IPS-20b (cell line): ENCODE data around the gene ZNFX1.
"Not testable (repeated sequence)": the region's sequence is repeated elsewhere in the genome, so short reads cannot be mapped to it uniquely, and the experiment has no call there.

Experiments
- H3K27ac ChIP-seq: one replicate; pipeline ENCODE4 v1.5.1; 2013; ENCODE audit warnings: low read length
- H3K27me3 ChIP-seq: 2 replicates; pipeline ENCODE4 v1.6.1; 2013; ENCODE audit warnings: mild to moderate bottlenecking, low read length, inconsistent platforms; ENCODE audit not compliant: insufficient read depth
- H3K36me3 ChIP-seq: 2 replicates; pipeline ENCODE4 v1.6.1; 2013; ENCODE audit warnings: low read depth, mild to moderate bottlenecking, inconsistent platforms, low read length, moderate library complexity; ENCODE audit not compliant: insufficient read depth
- H3K4me1 ChIP-seq: 2 replicates; pipeline ENCODE4 v1.6.1; 2013; ENCODE audit warnings: mild to moderate bottlenecking, control low read depth, inconsistent platforms, low read length, moderate library complexity; ENCODE audit not compliant: insufficient read depth
- H3K4me3 ChIP-seq: 2 replicates; pipeline ENCODE4 v1.5.1; 2013; ENCODE audit warnings: mild to moderate bottlenecking, low read length, inconsistent platforms
- H3K9ac ChIP-seq: 2 replicates; pipeline ENCODE4 v1.6.1; 2013; ENCODE audit warnings: low read depth, mild to moderate bottlenecking, inconsistent platforms, low read length, moderate library complexity
- H3K9me3 ChIP-seq: 2 replicates; pipeline ENCODE4 v1.6.1; 2013; ENCODE audit warnings: mild to moderate bottlenecking, low read depth, low read length, inconsistent platforms; ENCODE audit not compliant: insufficient read depth

The ZNFX1 gene

DNA sequence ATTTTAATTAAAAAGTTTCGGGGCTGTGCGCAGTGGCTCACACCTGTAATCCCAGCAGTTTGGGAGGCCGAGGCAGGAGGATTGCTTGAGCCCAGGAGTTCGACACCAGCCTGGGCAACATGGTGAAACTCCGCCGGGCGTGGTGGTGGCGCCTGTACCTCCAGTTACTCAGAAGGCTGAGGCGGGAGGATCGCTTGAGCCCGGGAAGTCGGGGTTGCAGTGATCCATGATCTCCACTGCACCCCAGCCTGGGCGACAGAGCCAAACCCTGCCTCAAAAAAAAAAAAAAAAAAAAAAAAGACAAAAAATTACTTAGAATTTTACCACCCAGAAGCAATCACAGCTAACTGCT is 59.1 kb downstream of the ZNFX1 start:
- Histone ChIP-seq H3K27ac (peak overlapping the region; percentile 39), H3K4me3 (peak overlapping the region; percentile 93)

GRCh38 chr20:49216991-49217578 is 60.8 kb downstream of the ZNFX1 start:
- Histone ChIP-seq H3K4me1 (peaks cover 5% of the 10 kb centered on the region; the same call in 1 of the 2 replicates), H3K9ac (peak overlapping the region; percentile 45; the same call in 1 of the 2 replicates), H3K27me3 (no peaks in the 10 kb centered on the region), H3K27ac (no peak overlapping the region), H3K36me3 (peaks cover 10% of the 10 kb centered on the region), H3K9me3 (no peaks in the 10 kb centered on the region), H3K4me3 (peak overlapping the region; percentile 34; the same call in 1 of the 2 replicates)

More for the DNA sequence above, 59.1 kb downstream of the ZNFX1 start:
- H3K36me3 ChIP-seq: peaks cover 23% of the 10 kb centered on the region
- H3K27me3 ChIP-seq, H3K4me1 ChIP-seq, H3K9me3 ChIP-seq: not testable (repeated sequence)
- peak overlapping the region; percentile 32; the same call in 1 of the 2 replicates for H3K9ac ChIP-seq

- Histone ChIP-seq H3K36me3 (no peaks in the 10 kb centered on the region), H3K4me3 (no peak overlapping the region), H3K9ac (no peak overlapping the region), H3K27ac (no peak overlapping the region), H3K9me3 (peaks cover 3% of the 10 kb centered on the region), H3K27me3 (no peaks in the 10 kb centered on the region), H3K4me1 (peaks cover 5% of the 10 kb centered on the region; the same call in 1 of the 2 replicates)
Observed at GRCh38 chr20:49215232-49215631, 62.6 kb downstream of the ZNFX1 start.

DNA sequence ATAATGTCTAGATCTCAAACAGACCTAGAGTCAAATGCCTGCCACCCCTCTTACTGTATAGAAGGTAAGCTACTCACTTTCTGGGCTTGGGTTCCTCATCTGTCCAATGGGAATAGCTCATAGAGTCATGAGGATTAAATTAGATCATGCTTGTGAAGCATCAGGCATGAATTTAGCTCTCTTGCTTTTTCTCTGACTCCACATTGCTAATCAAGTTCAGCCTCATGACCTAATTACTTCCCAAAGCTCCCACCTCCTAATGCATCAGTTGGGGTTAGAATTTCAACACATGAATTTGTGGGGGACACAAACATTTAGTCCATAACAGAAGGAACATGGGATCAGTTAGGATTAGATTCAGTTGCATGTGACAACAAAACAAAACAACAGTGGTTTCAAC is 63.3 kb downstream of the ZNFX1 start:
- Histone ChIP-seq H3K27ac (no peak overlapping the region), H3K4me1 (peaks cover 5% of the 10 kb centered on the region; the same call in 1 of the 2 replicates), H3K9me3 (peaks cover 6% of the 10 kb centered on the region), H3K36me3 (no peaks in the 10 kb centered on the region), H3K4me3 (no peak overlapping the region), H3K27me3 (no peaks in the 10 kb centered on the region), H3K9ac (no peak overlapping the region)

DNA sequence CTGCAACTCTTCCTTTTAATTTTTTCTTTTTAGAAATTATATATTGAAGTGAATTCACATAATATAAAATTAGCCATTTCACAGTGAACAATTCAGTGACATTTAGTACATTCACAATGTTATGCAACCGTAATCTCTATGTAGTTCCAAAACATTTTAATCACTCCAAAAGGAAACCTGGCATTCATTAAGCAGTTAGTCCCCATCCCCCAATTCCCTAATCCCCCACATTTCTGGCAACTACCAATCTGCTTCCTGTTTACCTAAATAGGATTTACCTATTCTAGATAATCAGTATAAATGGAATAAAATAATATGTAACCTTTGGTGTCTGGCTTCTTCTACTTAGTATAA is 67.1 kb downstream of the ZNFX1 start:
- Histone ChIP-seq H3K9ac (no peak overlapping the region), H3K36me3 (no peaks in the 10 kb centered on the region), H3K27me3 (no peaks in the 10 kb centered on the region), H3K27ac (no peak overlapping the region), H3K4me3 (no peak overlapping the region), H3K4me1 (no peaks in the 10 kb centered on the region), H3K9me3 (peaks cover 6% of the 10 kb centered on the region)

DNA sequence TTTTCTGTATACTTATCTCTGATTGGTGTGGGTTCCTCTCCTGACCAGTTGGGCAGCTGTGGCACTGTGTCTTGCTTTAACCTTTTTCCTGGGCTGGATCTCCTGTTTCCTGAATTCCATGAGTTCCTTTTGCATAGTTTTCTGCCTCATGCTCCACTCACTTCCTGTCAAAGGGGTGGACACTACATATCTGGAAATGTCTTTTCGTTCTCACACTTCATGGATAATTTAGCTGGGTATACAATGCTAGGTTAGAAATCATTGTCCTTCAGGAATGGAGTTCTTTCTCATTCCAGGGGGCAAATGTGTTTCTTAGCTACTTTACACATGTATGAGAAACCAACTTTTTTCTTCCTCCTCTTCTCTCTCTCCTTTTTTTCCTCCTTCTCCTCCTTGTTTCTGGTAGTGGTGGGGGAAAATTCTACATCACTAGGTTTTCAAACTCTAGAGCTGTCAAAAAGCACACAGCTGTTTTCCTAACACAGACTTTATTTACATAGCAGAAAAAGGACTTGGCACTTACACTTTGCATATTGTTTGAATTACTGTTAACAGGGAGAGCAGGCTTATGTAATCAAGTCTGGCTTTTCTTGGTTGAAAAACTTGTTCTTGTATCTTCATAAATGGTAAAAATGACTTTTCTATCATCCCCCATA is 67.6 kb downstream of the ZNFX1 start:
- H3K4me1 ChIP-seq: no peaks in the 10 kb centered on the region
- H3K27me3 ChIP-seq: no peaks in the 10 kb centered on the region
- peaks cover 6% of the 10 kb centered on the region for H3K9me3 ChIP-seq
- no peaks in the 10 kb centered on the region for H3K36me3 ChIP-seq
- H3K27ac ChIP-seq: no peak overlapping the region
- no peak overlapping the region for H3K9ac ChIP-seq
- H3K4me3 ChIP-seq: no peak overlapping the region

DNA sequence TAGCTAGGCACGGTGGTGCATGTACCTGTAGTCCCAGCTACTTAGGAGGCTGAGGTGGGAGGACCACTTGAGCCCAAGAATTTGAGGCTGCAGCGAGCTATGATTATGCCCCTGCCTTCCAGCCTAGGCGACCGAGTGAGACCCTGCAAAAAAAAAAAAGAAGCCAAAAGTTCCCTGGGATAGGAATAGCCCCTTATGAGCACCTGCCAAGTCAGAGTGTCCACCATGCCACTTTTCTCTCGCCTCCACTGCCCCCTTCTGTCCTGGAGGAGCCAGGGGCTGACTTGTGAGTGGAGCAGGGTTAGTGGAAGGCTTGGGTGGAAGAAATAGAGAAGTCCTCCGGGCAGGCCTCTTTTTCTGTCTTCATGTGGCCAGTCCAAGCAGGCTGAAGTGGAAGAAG is 70.8 kb downstream of the ZNFX1 start:
- Histone ChIP-seq H3K27me3 (no peaks in the 10 kb centered on the region), H3K27ac (no peak overlapping the region), H3K9ac (no peak overlapping the region), H3K4me1 (no peaks in the 10 kb centered on the region), H3K36me3 (no peaks in the 10 kb centered on the region), H3K9me3 (peaks cover 6% of the 10 kb centered on the region), H3K4me3 (no peak overlapping the region)

- H3K4me3 ChIP-seq: no peak overlapping the region
- H3K9ac ChIP-seq: no peak overlapping the region
- no peaks in the 10 kb centered on the region for H3K9me3 ChIP-seq
- no peaks in the 10 kb centered on the region for H3K4me1 ChIP-seq
- H3K36me3 ChIP-seq: no peaks in the 10 kb centered on the region
- H3K27me3 ChIP-seq: no peaks in the 10 kb centered on the region
- H3K27ac ChIP-seq: no peak overlapping the region
Observed at GRCh38 chr20:49203746-49204145, 74.1 kb downstream of the ZNFX1 start.

GRCh38 chr20:49203011-49203410 is 74.8 kb downstream of the ZNFX1 start:
- no peaks in the 10 kb centered on the region for H3K36me3 ChIP-seq
- H3K4me1 ChIP-seq: no peaks in the 10 kb centered on the region
- H3K9me3 ChIP-seq: no peaks in the 10 kb centered on the region
- H3K9ac ChIP-seq: no peak overlapping the region
- no peaks in the 10 kb centered on the region for H3K27me3 ChIP-seq
- H3K27ac ChIP-seq: no peak overlapping the region
- no peak overlapping the region for H3K4me3 ChIP-seq

DNA sequence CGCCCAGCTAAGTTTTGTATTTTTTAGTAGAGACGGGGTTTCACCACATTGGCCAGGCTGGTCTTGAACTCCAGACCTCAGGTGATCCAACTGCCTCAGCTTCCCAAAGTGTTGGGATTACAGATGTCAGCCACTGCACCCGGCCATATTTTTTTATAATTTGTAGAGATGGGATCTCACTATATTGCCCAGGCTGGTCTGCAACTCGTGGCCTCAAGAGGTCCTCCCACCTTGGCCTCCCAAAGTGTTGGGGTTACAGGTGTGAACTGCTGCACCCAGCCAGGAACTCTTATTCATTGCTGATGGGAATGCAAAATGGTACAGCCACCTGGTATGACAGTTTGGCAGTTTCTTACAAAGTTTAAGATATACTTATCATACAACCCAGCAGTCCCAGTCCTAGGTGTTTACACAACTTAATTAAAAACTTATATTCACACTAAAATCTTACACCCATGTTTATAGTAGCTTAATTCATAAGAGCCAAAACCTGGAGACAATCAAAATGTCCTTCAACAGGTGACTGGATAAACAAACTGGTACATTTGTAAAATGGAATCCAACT is 78.0 kb downstream of the ZNFX1 start:
- Histone ChIP-seq H3K4me3 (no peak overlapping the region), H3K36me3 (no peaks in the 10 kb centered on the region), H3K9ac (no peak overlapping the region), H3K4me1 (no peaks in the 10 kb centered on the region), H3K27me3 (no peaks in the 10 kb centered on the region), H3K27ac (no peak overlapping the region), H3K9me3 (no peaks in the 10 kb centered on the region)

DNA sequence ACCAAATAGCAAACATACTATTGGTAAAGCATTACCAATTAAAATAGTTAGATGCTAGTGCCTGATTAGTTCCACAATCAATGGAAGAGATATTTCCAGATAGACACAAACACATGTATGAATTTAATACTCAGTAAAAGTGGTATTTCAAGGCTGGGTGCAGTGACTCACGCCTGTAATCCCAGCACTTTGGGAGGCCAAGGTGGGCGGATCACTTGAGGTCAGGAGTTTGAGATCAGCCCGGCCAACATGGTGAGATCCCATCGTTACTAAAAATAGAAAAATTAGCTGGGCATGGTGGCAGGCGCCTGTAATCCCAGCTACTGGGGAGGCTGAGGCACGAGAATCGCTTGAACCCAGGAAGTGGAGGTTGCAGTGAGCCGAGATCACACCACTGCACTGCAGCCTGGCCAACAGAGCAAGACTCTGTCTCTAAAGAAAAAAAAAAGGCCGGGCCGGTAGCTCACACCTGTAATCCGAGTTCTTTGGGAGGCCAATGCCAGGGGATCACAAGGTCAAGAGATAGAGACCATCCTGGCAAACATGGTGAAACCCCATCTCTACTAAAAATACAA is 84.8 kb downstream of the ZNFX1 start:
- not testable (repeated sequence) for H3K9ac ChIP-seq, H3K4me3 ChIP-seq, H3K27ac ChIP-seq, H3K4me1 ChIP-seq, H3K27me3 ChIP-seq, H3K9me3 ChIP-seq, H3K36me3 ChIP-seq
